A673 (cell line): ENCODE data around the gene EHMT1. TPM values are rescaled to one million over a fixed set of nuclear protein-coding genes. Genes with fewer than 3 reads are reported as not detected.
"Not testable (repeated sequence)": the region's sequence is repeated elsewhere in the genome, so short reads cannot be mapped to it uniquely, and the experiment has no call there.

Experiments
- BruUV-seq: library from RNA; stranded (reverse); fragments of 400-500 nt; replicated peaks from 2 replicates; lab custom pipeline; 2021; lab: Mats Ljungman, UMichigan
- CTCF ChIA-PET: fragments of 300-600 bp; sonication (Branson Sonifier 250); formaldehyde crosslinking; loops from one replicate; lab custom pipeline; 2022; ENCODE audit warnings: antibody characterized with exemption; lab: Charles Lee
- POLR2A ChIA-PET: fragments of 300-600 bp; sonication (Branson Sonifier 250); formaldehyde crosslinking; loops from one replicate; lab custom pipeline; 2022; ENCODE audit warnings: antibody characterized with exemption; ENCODE audit not compliant: low non-redundant PET; lab: Charles Lee
- DNase-seq: peaks from one replicate; pipeline ENCODE4 v3.0.0-alpha.2; 2015; ENCODE audit warnings: low spot score
- H3K27ac ChIP-seq: fragments of 200-600 bp; sonication (generic); 2 replicates; pipeline ENCODE4 v1.5.1; 2016; ENCODE audit warnings: mixed run types, low read depth, mild to moderate bottlenecking, mixed read lengths, antibody characterized with exemption, low read length; ENCODE audit not compliant: poor library complexity, severe bottlenecking
- H3K27me3 ChIP-seq: fragments of 200-600 bp; sonication (generic); replicated peaks from 2 replicates; pipeline ENCODE4 v1.6.1; 2017; ENCODE audit warnings: mixed run types, low read depth, mild to moderate bottlenecking, mixed read lengths, antibody characterized with exemption, low read length; ENCODE audit not compliant: insufficient read depth, poor library complexity
- H3K36me3 ChIP-seq: fragments of 200-600 bp; sonication (generic); 2 replicates; pipeline ENCODE4 v1.6.1; 2016; ENCODE audit warnings: mixed run types, mild to moderate bottlenecking, mixed read lengths, antibody characterized with exemption, low read length; ENCODE audit not compliant: insufficient read depth, poor library complexity, severe bottlenecking
- H3K4me1 ChIP-seq: fragments of 200-600 bp; sonication (generic); 2 replicates; pipeline ENCODE4 v1.6.1; 2017; ENCODE audit warnings: mixed run types, mild to moderate bottlenecking, mixed read lengths, antibody characterized with exemption, low read length; ENCODE audit not compliant: insufficient read depth, poor library complexity, severe bottlenecking
- H3K4me3 ChIP-seq: fragments of 200-600 bp; sonication (generic); 2 replicates; pipeline ENCODE4 v1.5.1; 2016; ENCODE audit warnings: low read depth, mixed run types, mild to moderate bottlenecking, mixed read lengths, low read length; ENCODE audit not compliant: poor library complexity, severe bottlenecking
- H3K9me3 ChIP-seq: fragments of 200-600 bp; sonication (generic); 2 replicates; pipeline ENCODE4 v1.6.1; 2016; ENCODE audit warnings: mixed run types, low read depth, mild to moderate bottlenecking, mixed read lengths, antibody characterized with exemption, low read length; ENCODE audit not compliant: poor library complexity, severe bottlenecking
- CTCF ChIP-seq: fragments of 300-800, 200-600 bp; sonication (generic); conservative IDR thresholded peaks from 2 replicates; pipeline ENCODE4 v1.5.1; 2017; ENCODE audit warnings: low read depth, mild to moderate bottlenecking, antibody characterized with exemption, low read length, moderate library complexity, mixed read lengths
- EZH2 ChIP-seq: fragments of 200-600 bp; sonication (generic); IDR thresholded peaks from 2 replicates; pipeline ENCODE4 v1.6.1; 2017; ENCODE audit warnings: borderline replicate concordance, low read depth, mild to moderate bottlenecking, mixed read lengths, antibody characterized with exemption, low read length; ENCODE audit not compliant: poor library complexity, severe bottlenecking
- intact Hi-C: fragments of 100-400 bp; cut with micrococcal nuclease; formaldehyde crosslinking; loops from one replicate; pipeline ENCODE4 v1.10.0; 2022; ENCODE audit not compliant: unreplicated experiment
- total RNA-seq: library from RNA; stranded (reverse); gene quantifications from 2 replicates; pipeline ENCODE4 v1.2.3, GENCODE V29; 2021

The EHMT1 gene
- total RNA-seq, 1 experiment from 2014 or later = 115 TPM

DNA sequence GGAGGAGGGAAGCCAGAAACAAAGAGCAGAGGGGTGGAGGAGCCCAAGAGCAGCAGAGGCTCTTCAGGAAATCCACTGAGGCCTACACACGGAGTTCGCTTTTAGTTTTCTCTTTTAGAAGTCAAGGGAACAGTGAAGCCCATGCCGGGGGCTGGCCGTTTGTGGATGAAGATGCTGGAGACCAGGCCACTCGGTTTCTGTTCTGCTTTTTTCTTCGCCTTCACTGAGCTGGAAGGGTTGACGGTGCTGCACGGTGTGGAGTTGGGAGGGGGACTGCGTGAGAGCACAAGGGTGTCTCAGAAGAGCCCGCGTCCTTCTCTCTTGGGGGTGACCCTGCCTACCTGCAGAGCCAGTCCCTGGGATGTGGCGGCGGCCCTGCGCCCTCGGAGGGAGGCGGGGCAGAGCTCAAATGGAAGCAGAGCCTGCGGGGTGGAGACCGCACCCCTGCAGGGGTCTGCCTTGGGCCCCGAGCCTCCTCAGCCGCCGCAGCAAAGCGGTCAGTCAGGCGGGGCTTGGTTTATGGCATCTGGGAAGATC, 190.3 kb downstream of the EHMT1 start:
- no TSS peak for BruUV-seq
- H3K4me3 ChIP-seq = no peak overlapping the region
- POLR2A ChIA-PET = no interaction called here
- no peaks in the 10 kb centered on the region for H3K4me1 ChIP-seq
- intact Hi-C loops = no loop called here
- no peak for DNase-seq
- no peak overlapping the region for H3K27ac ChIP-seq
- H3K36me3 ChIP-seq = peaks cover 5% of the 10 kb centered on the region
- TF ChIP-seq EZH2 (no peak), CTCF (no peak)
- H3K9me3 ChIP-seq = no peaks in the 10 kb centered on the region
- H3K27me3 ChIP-seq = no peaks in the 10 kb centered on the region
- CTCF ChIA-PET = no interaction called here

- POLR2A ChIA-PET, intact Hi-C loops, H3K27me3 ChIP-seq, CTCF ChIA-PET, H3K4me3 ChIP-seq, H3K4me1 ChIP-seq, H3K27ac ChIP-seq, BruUV-seq, H3K36me3 ChIP-seq, DNase-seq, H3K9me3 ChIP-seq: not testable (repeated sequence)
Observed at GRCh38 chr9:137809726-137810450, 191.1 kb downstream of the EHMT1 start.

GRCh38 chr9:137811283-137811870, 192.6 kb downstream of the EHMT1 start:
- POLR2A ChIA-PET = no interaction called here
- Histone ChIP-seq H3K4me1 (no peaks in the 10 kb centered on the region), H3K27me3 (no peaks in the 10 kb centered on the region), H3K36me3 (peaks cover 14% of the 10 kb centered on the region), H3K27ac (no peak overlapping the region), H3K4me3 (no peak overlapping the region), H3K9me3 (no peaks in the 10 kb centered on the region)
- CTCF ChIA-PET = no interaction called here
- intact Hi-C loops = no loop called here
- no peak for DNase-seq
- no peak for TF ChIP-seq EZH2
- TF ChIP-seq CTCF = no peak
- no TSS peak for BruUV-seq
